GM12878 (cell line): Measurements from ENCODE around the gene UAP1L1. TPM values are rescaled to one million over a fixed set of nuclear protein-coding genes. Genes with fewer than 3 reads are reported as not detected.

ENCODE experiments used
- ATAC-seq: fragments of 200-7000 bp; cut with Tn5 transposase; 3 replicates; pipeline ENCODE4 v1.9.1; 2020; ENCODE audit warnings: mild to moderate bottlenecking, moderate library complexity
- BruUV-seq: library from RNA; stranded (reverse); fragments of 400-500 nt; replicated peaks from 2 replicates; lab custom pipeline; 2021; lab: Mats Ljungman, UMichigan
- CTCF ChIA-PET: fragments of 300-600 bp; sonication (Branson Sonifier 250); formaldehyde crosslinking; extraction: SDS; loops from one replicate; lab custom pipeline; 2021; ENCODE audit warnings: inconsistent platforms; lab: Yijun Ruan, JAX
- POLR2A ChIA-PET: fragments of 350-600 bp; formaldehyde crosslinking; extraction: SDS; loops from one replicate; lab custom pipeline; 2021; ENCODE audit warnings: inconsistent platforms; lab: Charles Lee
- RAD21 ChIA-PET: fragments of 300-600 bp; sonication (Branson Sonifier 250); formaldehyde crosslinking; loops from one replicate; lab custom pipeline; 2023; ENCODE audit warnings: antibody characterized with exemption; ENCODE audit not compliant: unreplicated experiment; lab: Charles Lee
- SMC1A ChIA-PET: fragments of 300-600 bp; sonication (Branson Sonifier 250); formaldehyde crosslinking; loops from one replicate; lab custom pipeline; 2023; ENCODE audit not compliant: unreplicated experiment, uncharacterized antibody; lab: Charles Lee
- DNase-seq: peaks from one replicate; pipeline ENCODE4 v3.0.0-alpha.2; 2011; ENCODE audit warnings: low read depth, low spot score
- FAIRE-seq: peaks from 3 replicates; lab custom pipeline; 2011; peaks lifted over from hg19 to GRCh38; lab: Jason Lieb, UNC
- H2AFZ ChIP-seq: 2 replicates; pipeline ENCODE4 v1.6.0; 2011; ENCODE audit warnings: low read depth, low read length, control low read depth; ENCODE audit not compliant: control insufficient read depth
- H3K27ac ChIP-seq: 2 replicates; pipeline ENCODE4 v1.5.1; 2011; ENCODE audit warnings: control low read depth; ENCODE audit not compliant: control insufficient read depth, insufficient read depth
- H3K27me3 ChIP-seq, 2 experiments: replicated peaks in 1 of 2; 2 replicates each; pipeline versions ENCODE4 v1.6.0 to v1.6.1; 2011; ENCODE audit warnings: low read length in 1 of 2; ENCODE audit not compliant: control insufficient read depth in 2 of 2, insufficient read depth in 2 of 2
- H3K36me3 ChIP-seq, 2 experiments: 2 replicates each; pipeline ENCODE4 v1.5.1; 2011; ENCODE audit warnings: low read length in 1 of 2; ENCODE audit not compliant: control insufficient read depth in 2 of 2, insufficient read depth in 2 of 2
- H3K4me1 ChIP-seq: 2 replicates; pipeline ENCODE4 v1.6.1; 2011; ENCODE audit warnings: mild to moderate bottlenecking, low read length, moderate library complexity, mixed read lengths; ENCODE audit not compliant: control insufficient read depth, insufficient read depth
- H3K4me2 ChIP-seq: 2 replicates; pipeline ENCODE4 v1.6.0; 2011; ENCODE audit warnings: control low read depth; ENCODE audit not compliant: control insufficient read depth, insufficient read depth
- H3K4me3 ChIP-seq: fragments of 200-600 bp; sonication (generic); 2 replicates; pipeline ENCODE4 v1.5.1; 2016
- H3K79me2 ChIP-seq: 2 replicates; pipeline ENCODE4 v1.6.0; 2011; ENCODE audit warnings: low read length; ENCODE audit not compliant: control insufficient read depth, insufficient read depth
- H3K9ac ChIP-seq: 2 replicates; pipeline ENCODE4 v1.8.0; 2011; ENCODE audit warnings: low read length, control low read depth, mixed read lengths; ENCODE audit not compliant: control insufficient read depth, insufficient read depth
- H3K9me3 ChIP-seq: replicated peaks from 3 replicates; pipeline ENCODE4 v1.5.1; 2011; ENCODE audit warnings: mild to moderate bottlenecking, low read length; ENCODE audit not compliant: control insufficient read depth, insufficient read depth
- H4K20me1 ChIP-seq: 2 replicates; pipeline ENCODE4 v1.6.0; 2011; ENCODE audit not compliant: control insufficient read depth, insufficient read depth
- ESRRA ChIP-seq: IDR thresholded peaks from 2 replicates; pipeline ENCODE4 v1.6.1; 2012; ENCODE audit warnings: mild to moderate bottlenecking, low read length, improper control_type of control experiment
- ETV6 ChIP-seq, 2 experiments: fragments of 450-650 bp in 1 of 2; IDR thresholded peaks in 1 of 2; conservative IDR thresholded peaks in 1 of 2; 2 replicates each; pipeline ENCODE4 v1.6.1; 2014; ENCODE audit warnings: antibody characterized with exemption in 1 of 2, borderline replicate concordance in 1 of 2, low read depth in 1 of 2, mild to moderate bottlenecking in 1 of 2, moderate library complexity in 1 of 2
- FOS ChIP-seq: IDR thresholded peaks from 3 replicates; pipeline ENCODE4 v1.6.1; 2011; ENCODE audit warnings: borderline replicate concordance; ENCODE audit not compliant: insufficient read length; ENCODE audit errors: extremely low read depth
- KAT2A ChIP-seq: conservative IDR thresholded peaks from 2 replicates; pipeline ENCODE4 v1.6.1; 2011; ENCODE audit warnings: low read depth, low read length; ENCODE audit not compliant: control insufficient read depth
- MXI1 ChIP-seq: fragments of 150-350 bp; IDR thresholded peaks from 2 replicates; pipeline ENCODE4 v1.6.1; 2011; ENCODE audit warnings: low read depth, mild to moderate bottlenecking, inconsistent platforms, low read length, improper control_type of control experiment
- SUZ12 ChIP-seq: fragments of 200-600 bp; sonication (generic); IDR thresholded peaks from one replicate; pipeline ENCODE4 v1.6.1; 2018; ENCODE audit warnings: antibody characterized with exemption, mild to moderate bottlenecking; ENCODE audit not compliant: unreplicated experiment
- TBL1XR1 ChIP-seq: IDR thresholded peaks from 2 replicates; pipeline ENCODE4 v1.6.1; 2012; ENCODE audit warnings: low read depth, low read length, improper control_type of control experiment
- ZNF622 ChIP-seq: fragments of 450-650 bp; IDR thresholded peaks from 2 replicates; pipeline ENCODE4 v1.6.1; 2017; ENCODE audit warnings: mild to moderate bottlenecking, inconsistent platforms
- WGBS: methylation state at CpG from one replicate; pipeline ENCODE4 v1.1.6; 2016; ENCODE audit warnings: low lambda C conversion rate; ENCODE audit not compliant: insufficient replicate concordance, insufficient coverage; ENCODE audit errors: missing lambda C conversion rate; 5-methylcytosine and 5-hydroxymethylcytosine counted together
- in situ Hi-C: fragments of 300-500 bp; cut with MboI; formaldehyde crosslinking; loops from 9 replicates; pipeline ENCODE4 v1.14.3; 2018; ENCODE audit warnings: mixed read lengths
- intact Hi-C: fragments of 100-400 bp; cut with micrococcal nuclease; formaldehyde crosslinking; loops from one replicate; pipeline ENCODE4 v1.14.2; 2022; ENCODE audit not compliant: unreplicated experiment
- polyA plus RNA-seq, 11 experiments: library from polyadenylated mRNA; depleted of rRNA in 4 of 11; unstranded in 6 of 11; stranded (reverse) in 5 of 11; fragments of >200 nt; fragmentation: Nextera tagmentation in 4 of 11; fragmentation: Illumina TruSeq in 1 of 11; extraction: Ambion mirVana in 4 of 11; extraction: Trizol in 1 of 11; gene quantifications; 1 replicate in 1 of 11; 2 replicates in 10 of 11; pipeline versions ENCODE4 v1.2.1 to v1.2.3, GENCODE V29; 2011 to 2016; ENCODE audit warnings: inconsistent platforms in 2 of 11, missing spikeins in 2 of 11, low read depth in 1 of 11
- total RNA-seq, 4 experiments: library from RNA; depleted of rRNA in 3 of 4; stranded (reverse); fragments of >200 nt in 3 of 4; fragmentation: Illumina TruSeq in 1 of 4; extraction: Trizol in 1 of 4; gene quantifications; 2 replicates each; pipeline versions ENCODE4 v1.2.1 to v1.2.3, GENCODE V29; 2013 to 2021
- TF ChIP-seq, protein P1 (sequence below): IDR thresholded peaks from 2 replicates; pipeline ENCODE4 v1.6.1; 2012; ENCODE audit warnings: low read length, inconsistent platforms
- TF ChIP-seq, protein P2 (sequence below): IDR thresholded peaks from 2 replicates; pipeline ENCODE4 v1.6.1; 2011; ENCODE audit warnings: borderline replicate concordance, low read depth, mild to moderate bottlenecking, moderate library complexity, low read length; ENCODE audit not compliant: insufficient read depth, poor library complexity, severe bottlenecking
- TF ChIP-seq, protein P3 (sequence below): fragments of 450-650 bp; IDR thresholded peaks from 2 replicates; pipeline ENCODE4 v1.6.1; 2016; ENCODE audit warnings: mild to moderate bottlenecking

UAP1L1 gene
- total and polyA plus RNA-seq, 10 of the 15 experiments (the other 5 are each of a cell fraction or from before 2014, with no cell fraction given), result 0.29 to 15.7 (median 5.8) TPM

DNA sequence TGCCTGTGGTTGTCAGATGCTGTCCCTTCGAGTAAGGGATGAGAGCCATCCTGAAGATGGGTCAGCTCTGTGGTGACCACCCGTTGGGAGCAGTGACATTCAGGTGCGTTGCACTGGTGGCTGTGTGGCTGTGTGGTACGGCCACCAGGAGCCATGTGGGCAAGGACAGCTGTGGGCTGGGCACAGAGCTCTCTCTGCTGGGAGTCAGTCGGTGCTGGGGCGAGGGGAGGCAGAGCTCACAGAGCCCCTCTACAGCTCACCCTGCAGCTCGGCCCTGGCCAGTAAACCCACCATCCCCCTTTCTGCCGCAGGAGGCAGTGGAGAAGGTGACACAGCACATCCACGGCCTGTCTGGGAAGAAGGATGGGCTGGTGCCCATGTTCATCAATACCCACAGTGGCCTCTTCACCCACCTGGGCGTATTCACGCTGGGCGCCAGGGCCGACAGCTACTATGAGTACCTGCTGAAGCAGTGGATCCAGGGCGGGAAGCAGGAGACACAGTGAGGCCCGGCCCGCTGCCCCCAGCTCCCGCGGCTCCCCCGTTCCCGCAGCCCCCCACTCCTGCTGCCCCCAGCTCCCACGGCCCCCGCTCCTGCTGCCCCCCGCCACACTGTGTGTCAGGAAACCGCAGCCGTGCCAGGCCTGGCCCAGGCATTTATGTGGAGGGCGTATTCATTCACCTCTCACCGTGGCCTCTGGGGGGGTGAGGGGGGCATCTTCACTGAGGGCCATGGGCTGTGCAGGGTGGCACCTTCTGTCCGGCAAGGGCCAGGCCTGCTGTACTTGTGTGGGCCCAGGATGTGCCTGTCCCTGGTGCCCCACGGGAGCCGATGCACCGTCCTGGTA lies 28.7 kb downstream of the UAP1L1 start:
- intact Hi-C loops (no loop called here), in situ Hi-C loops (no loop called here)
- Histone ChIP-seq H3K9me3 (peaks cover 15% of the 10 kb centered on the region; the same call in 2 of the 3 replicates), H3K9ac (no peak overlapping the region), H3K27ac (no peak overlapping the region), H2AFZ (no peak overlapping the region), H4K20me1 (no peaks in the 10 kb centered on the region; the same call in 1 of the 2 replicates), H3K27me3 (no peaks in the 10 kb centered on the region), H3K79me2 (no peaks in the 10 kb centered on the region; the same call in 1 of the 2 replicates), H3K4me3 (no peak overlapping the region), H3K36me3 (peaks cover 28 to 71% of the 10 kb centered on the region in 2 experiments; a peak in 3 of 4 replicates), H3K4me2 (no peak overlapping the region), H3K4me1 (no peaks in the 10 kb centered on the region)
- FAIRE-seq (no peak), ATAC-seq (no peak), DNase-seq (no peak)
- SMC1A ChIA-PET, result no interaction called here
- RAD21 ChIA-PET, result interaction anchor here (1.1 kb wide), 1 partner anchor 19 kb away, joined by 3 read pairs; the partner anchor contains the start of gene MAN1B1
- BruUV-seq, result no TSS peak
- POLR2A ChIA-PET, result no interaction called here
- WGBS, result 83% methylated on average over 25 of the region's 31 CpGs
- TF ChIP-seq TBL1XR1 (no peak), FOS (no peak), ZNF622 (no peak), MXI1 (no peak), SUZ12 (no peak), KAT2A (no peak), ESRRA (no peak), ETV6 (conservative IDR thresholded peaks at IDR 0.05 in 1 of 2, IDR thresholded peaks at IDR 0.05 in 1 of 2; ENCODE audit: borderline replicate concordance in 1 of 2, low read depth in 1 of 2) (no peak)
- TF ChIP-seq, protein P1, sequence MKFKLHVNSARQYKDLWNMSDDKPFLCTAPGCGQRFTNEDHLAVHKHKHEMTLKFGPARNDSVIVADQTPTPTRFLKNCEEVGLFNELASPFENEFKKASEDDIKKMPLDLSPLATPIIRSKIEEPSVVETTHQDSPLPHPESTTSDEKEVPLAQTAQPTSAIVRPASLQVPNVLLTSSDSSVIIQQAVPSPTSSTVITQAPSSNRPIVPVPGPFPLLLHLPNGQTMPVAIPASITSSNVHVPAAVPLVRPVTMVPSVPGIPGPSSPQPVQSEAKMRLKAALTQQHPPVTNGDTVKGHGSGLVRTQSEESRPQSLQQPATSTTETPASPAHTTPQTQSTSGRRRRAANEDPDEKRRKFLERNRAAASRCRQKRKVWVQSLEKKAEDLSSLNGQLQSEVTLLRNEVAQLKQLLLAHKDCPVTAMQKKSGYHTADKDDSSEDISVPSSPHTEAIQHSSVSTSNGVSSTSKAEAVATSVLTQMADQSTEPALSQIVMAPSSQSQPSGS, result no peak
- TF ChIP-seq, protein P2, sequence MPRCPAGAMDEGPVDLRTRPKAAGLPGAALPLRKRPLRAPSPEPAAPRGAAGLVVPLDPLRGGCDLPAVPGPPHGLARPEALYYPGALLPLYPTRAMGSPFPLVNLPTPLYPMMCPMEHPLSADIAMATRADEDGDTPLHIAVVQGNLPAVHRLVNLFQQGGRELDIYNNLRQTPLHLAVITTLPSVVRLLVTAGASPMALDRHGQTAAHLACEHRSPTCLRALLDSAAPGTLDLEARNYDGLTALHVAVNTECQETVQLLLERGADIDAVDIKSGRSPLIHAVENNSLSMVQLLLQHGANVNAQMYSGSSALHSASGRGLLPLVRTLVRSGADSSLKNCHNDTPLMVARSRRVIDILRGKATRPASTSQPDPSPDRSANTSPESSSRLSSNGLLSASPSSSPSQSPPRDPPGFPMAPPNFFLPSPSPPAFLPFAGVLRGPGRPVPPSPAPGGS, result no peak
- TF ChIP-seq, protein P3, sequence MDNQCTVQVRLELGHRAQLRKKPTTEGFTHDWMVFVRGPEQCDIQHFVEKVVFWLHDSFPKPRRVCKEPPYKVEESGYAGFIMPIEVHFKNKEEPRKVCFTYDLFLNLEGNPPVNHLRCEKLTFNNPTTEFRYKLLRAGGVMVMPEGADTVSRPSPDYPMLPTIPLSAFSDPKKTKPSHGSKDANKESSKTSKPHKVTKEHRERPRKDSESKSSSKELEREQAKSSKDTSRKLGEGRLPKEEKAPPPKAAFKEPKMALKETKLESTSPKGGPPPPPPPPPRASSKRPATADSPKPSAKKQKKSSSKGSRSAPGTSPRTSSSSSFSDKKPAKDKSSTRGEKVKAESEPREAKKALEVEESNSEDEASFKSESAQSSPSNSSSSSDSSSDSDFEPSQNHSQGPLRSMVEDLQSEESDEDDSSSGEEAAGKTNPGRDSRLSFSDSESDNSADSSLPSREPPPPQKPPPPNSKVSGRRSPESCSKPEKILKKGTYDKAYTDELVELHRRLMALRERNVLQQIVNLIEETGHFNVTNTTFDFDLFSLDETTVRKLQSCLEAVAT, result no peak
- CTCF ChIA-PET, result no interaction called here
